NCI-H146 treated with DMSO at 0.1 percent for 48 hours (cell line): Measurements from ENCODE around the gene TTC13.

Experiments
- DNase-seq: peaks from one replicate; lab custom pipeline; 2025; ENCODE audit not compliant: unreplicated experiment; lab: John Stamatoyannopoulos, UW

TTC13 gene

DNA sequence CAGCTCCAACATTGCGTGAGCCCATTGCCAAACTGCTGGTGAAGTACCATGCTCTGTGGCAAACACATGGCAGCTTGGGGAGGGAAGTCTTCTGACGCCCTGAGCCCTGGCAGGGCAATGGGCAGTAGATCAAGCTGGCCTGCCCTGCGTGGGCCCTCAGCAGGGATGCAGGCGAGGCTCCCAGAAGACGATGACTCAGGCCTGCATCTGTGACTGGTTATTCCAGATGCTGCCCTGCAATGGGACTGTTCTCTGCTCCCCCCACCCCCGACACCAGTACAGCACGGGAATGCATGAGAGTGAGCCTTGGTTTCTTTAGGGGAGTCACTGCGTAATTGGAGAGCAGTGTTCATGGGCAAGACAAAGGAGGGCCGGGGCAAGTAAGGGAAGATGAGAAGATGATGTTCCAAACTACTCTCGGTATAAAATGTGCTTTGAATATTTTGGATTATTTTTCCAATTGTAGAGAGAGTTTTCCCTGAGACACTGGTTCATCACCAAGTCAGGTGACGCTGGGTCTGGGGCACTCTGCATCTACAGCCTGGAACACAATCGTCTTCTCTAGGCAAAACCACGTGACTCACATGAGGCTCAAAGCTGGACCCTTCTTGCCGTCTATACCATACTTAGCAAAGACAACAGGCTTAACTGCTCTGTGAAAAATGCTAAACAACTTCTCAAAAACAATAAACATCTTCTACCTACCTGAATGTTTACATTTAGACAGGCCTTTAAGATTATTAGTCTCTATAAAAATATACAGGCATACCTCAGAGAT is 101.3 kb downstream of the TTC13 start:
- no peak for DNase-seq

DNA sequence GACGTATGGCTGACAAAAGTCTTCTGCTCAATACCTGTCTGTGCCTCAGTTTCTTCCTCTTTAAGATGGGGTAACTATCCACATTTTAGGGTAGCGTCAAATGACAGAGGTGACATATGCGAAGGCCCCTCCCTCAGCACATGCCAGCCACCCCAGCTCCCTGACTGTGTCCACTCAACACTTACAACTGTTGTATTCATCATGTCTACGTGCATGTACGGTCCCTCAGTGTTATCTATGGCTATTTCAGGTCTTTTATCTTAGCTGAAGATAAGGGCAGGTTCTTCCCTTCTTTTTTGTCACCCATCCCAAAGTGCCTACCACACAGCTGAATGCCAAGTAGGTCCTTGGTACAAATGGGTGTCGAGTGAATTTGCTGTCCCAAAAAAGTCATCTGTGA is 102.0 kb downstream of the TTC13 start:
- no peak for DNase-seq

DNA sequence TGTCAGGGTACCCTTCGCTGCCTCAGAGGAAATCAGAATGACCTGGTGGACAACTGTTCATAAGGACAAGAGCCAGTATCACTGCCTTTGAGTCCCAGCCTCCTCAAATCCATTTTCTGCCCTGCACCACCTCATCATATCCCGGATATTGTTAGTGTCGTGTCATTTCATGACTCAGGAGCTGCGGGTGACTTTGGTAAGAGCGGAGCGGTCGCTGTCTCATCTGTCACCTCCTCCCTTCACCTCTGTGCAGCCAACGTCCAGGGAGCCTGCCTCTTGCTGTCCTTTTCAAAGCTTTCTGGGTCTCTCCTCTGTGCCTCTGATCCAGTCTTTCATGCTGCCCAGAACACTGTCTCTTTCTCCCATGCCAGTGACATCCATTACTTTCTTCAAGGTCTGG is 103.3 kb downstream of the TTC13 start:
- DNase-seq = no peak

DNA sequence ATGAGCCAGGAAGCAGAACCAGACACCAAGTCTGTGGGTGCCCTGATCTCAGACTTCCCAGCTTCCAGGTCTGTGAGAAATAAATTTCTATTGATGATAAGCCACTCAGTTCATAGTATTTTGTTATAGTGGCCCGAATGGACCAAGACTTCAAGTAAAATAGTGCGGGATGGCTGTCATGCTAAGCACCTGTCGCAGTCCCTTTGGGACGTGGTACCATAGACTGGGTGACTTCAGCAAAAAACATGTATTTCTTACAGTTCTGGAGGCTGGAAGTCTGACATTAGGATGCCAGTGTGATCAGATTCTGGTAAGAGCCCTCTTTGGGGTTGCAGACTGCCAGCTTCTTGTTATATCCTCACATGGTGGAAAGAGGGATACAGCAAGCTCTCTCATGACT is 107.7 kb downstream of the TTC13 start:
- no peak for DNase-seq

DNA sequence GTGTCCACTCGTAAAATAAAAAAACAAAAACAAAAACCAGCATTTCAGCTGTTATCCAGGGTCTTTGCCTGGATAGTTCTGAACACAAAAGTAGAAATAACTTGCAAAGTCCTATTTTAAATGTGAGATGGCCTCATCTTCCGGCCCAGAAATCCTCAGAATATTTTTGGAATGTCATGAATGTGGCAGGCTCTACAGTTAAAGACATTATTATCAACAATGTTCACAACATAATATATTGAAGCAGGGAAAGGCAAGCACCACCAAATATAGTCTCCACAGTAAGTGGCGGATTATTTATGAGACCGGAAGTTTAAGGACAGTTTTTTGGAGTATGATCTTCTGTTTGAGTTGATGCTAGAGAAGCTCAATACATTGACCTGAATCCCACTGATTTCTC is 109.2 kb downstream of the TTC13 start:
- DNase-seq = no peak

DNA sequence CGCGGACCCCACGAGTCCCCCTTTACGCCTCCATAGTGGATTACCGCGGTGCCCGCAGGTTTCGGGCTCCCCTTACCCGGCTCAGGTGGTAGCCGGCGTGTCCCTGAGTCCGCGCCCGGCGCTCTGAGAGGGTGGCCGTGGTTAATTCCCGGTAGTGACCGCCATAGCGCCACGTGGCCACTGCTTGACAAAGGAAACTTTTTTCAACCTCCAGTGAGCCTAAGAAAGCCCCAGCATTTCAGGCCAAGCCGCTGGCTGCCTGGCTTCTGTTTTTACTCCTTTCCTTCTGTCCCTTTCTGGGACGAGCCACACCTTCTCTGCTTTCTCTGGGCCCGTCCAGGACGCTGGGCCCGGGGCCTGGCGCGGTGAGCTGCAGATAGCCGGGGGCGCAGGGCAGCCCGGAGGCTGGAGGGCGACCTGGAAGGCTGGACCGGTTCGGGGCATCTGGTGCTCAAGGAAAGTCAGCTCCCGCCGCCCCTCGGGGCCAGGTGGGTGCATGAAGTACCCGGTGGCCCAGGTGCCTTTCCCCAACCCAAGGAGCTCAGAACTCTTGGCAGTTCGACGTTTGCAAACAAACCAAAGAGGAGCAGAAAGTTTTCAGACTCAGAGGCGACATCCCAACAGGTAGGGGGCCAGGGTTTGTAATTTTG is 109.8 kb downstream of the TTC13 start:
- DNase-seq = peak; percentile 52

DNA sequence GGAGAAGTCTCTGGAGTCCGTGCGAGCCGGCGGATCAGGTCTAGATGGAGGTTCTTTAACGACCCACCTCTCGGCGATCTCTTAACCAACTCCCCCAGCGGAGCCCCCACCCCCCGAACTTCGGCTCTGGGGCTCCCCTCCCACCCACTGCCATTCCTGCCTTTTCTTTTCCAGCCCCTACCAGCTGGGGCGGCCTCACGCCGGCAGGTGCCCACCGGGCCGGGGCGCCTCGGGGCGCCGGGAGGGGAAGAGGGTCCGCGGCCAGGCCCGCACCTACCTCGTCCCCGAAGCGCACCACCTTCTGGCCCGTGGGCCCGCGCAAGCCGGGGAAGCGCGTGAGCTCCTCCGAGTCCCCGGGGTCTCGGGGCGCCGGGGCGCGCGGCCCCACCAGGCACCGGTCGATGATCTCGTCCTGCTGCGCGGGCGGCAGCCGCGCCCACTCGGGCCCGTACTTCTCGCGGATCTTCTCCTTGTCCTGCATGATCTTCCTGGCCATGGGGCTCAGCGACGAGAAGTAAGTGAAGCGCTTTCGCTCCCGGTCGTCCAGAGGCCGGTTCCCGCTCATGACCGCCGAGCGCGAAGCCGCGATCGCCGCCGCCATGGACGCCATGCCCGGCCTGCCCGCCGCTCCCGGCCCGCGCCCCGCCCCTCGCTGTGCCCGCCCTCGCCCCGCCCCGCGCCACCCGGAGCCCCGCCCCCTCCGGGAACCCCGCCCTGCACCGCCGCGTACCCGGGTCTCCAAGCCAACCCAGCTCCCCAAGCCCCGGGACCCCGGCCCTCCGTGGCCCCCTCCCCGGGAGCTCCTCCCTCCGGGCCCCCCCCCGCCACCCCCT is 110.5 kb downstream of the TTC13 start, which contains the start of gene C1orf198:
Gene C1orf198, minus strand, starts transcription at position 619 of the 833 bp plus-strand sequence. Its CDS starts 9 bp downstream, at position 610.
- DNase-seq = peak; percentile 52

DNA sequence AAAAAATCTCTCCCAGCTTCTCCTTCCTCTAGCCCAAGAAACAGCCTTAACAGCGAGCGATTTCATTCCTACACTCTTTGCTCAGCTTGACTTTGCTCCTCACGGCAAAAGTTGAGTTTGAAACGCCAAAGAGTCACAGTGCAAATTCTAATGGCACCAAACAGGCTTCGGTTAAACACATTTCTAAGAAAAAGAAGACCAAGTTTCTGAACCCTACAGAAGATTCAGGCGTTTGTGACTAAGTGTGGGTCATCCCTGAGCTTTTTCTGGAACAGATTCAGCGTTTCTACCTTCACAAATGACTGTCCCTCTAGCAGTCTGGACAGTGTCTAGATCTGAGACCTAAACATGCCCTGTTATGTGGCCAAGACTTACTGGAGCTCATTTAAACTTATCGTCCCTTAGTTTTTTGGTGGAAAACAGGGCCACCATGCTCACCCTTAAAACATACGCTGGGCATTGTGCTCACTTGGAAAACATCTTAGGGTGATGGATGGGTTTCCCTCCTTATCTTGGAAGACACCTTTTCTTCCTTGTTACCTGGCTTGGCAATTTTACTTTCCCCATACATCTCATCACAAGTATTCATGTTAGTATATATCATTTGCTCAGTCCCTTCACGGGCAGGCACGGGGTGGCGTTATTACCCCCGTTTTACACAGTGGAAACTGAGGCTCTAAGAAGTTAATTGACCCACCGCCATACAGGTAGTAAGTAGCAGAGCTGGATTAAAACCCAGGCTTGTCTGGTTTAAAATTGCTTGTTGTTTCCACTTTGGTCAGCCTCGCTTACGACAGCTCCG is 111.4 kb downstream of the TTC13 start:
- no peak for DNase-seq

DNA sequence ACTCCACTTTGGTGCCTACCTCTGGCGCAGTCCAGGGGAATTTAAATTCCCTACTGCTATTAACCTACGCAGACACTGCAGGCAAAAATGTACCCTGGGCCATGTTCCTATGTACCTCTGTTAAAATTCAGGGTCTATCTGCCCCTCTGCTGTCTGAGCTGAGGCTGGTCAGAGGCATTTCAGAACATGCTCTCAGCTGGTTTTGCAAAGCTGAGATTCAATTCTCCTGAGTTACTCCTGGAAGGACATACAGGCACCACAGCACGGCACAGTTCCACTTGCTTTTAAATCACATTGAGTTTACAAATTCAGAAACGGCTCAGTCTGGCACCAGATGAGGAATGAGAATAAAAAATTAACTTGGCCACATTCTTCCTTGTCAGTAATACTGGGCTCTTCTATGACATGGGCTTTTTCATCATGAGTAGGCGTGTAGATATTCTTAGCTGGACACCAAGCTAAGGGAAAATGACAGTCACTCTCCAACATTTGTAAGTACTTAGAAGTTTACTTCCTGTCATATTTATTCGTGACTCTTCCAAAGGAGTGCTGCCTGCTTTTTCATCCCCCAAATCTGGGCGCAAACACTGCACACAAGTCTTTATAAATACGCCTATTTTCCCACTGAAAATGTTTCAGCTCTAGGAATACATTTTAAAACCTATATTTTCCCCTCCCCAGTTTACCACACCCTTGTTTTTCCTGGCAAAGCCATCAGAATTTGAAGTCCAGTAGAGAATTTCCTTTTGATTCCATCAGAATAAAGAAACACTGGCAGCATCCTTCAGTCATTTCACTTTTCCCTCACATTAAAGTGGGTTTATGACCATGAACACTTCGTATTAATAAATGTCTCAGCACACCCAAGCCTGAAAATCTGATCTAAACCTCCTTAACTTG is 112.2 kb downstream of the TTC13 start:
- no peak for DNase-seq

DNA sequence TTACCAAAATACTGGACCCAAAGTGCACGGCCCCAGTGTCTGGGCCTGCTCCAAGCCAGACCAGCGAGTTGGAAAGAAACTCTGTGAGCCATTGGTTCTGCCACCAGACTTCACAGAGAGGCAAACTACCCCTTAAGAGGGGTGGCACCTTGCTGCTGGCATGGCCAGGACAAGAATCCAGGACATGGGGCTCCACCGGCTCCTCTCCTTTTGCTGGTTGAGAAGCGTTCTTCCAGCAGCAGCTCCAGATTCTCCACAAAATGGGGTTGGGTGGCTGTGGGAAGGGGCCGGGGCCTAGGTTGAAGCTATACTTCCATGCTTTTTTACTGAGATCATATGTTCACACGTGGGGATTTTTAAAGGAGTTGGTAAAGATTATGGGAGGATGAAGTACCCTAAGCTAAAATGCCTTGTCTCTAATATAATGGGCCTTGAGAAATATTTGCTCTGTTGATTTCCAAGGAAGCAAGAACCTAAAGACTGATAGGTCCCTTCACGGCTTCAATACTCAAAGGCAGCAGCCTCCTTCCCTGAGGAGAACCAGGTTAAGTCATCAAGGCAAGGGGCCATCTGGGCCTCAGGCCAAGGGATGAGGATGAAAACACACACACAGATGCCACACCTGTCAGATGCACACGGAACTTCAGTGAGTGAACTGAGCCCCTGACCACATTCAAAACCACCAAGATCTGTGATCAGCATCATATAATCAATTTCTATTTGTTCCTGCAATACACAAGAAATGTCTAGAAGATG is 113.4 kb downstream of the TTC13 start:
- no peak for DNase-seq

DNA sequence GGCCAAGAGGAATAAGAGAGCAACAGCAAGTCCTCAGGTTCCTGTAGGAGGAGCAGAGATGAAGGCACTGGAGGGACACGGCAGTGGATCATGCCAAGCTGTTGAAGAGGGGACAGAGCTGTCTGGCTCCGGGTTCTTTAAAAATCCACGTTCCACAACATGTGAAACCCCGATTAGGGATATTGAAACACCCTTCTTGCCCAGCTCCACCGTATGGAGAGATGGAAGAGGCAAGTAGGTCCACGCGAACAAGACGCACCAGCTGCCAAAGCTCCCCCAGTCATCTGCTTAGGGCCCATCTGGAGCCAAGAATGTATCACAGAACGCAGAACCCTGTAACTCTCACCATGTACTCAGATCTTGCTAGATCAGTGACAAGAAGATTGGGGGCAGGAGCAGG is 114.2 kb downstream of the TTC13 start:
- DNase-seq = no peak

DNA sequence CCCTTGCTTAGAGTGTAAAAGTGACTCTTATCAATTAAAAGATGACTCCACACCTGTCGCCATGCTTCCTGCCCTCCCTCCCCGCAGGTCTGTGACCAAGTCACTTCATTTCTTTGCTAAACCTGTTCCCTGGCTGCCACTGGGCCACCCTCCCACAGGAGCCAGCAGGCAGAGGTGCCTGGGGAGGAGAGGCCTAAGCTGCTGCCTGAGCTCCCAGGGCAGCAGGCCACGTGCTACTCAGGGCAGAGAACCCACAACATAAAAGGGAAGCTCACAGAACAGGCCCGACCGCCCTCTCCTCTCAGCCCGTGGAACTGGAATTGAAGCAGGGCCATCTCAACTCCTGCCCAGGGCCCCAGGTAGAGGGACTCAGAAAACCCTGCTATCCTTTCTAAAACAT is 115.2 kb downstream of the TTC13 start:
- no peak for DNase-seq

DNA sequence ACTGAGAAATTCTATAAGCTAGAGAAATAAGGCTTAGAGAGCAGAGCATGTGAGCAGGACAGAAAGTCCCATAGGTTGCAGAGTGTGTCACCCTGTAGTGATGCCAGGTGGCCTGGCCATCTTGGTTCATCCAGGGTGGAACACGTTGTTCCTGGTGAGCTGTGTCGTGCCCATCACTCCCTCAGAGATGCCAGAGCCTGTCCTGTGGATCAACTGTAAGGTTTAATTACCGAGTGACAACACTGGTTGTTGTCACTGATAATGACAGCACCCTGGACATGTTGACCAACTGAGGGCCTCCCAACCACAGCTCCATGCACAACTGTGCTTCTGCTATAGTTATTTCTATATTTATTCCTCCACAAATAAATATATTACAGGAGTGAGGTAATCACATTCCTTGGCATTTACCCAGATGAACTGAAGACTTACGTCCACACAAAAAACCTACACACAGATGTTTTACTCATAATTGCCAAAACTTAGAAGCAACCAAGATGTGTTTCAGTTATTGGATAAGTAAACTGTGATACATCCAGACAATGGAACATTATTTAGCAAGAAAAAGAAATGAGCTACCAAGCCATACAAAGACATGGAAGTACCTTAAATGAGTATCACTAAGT is 116.6 kb downstream of the TTC13 start:
- no peak for DNase-seq

DNA sequence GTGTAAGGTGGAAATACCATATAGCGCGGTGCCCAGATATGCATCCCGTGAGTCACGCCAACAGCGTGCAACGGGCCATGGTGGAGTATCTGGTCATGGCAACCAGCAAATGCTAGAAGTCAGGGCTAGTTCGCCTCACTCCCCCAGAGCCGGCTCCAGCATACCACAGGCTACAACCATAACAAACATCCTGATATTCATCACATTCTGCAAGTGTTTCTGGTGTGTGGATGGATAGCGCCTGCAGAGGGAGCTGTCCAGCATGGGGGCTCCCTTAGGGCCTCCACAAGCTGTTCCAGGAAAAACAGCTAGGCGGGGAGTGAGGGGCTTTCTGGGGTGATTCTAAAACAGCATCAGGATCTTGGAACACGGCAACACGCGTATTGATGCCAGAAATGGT is 117.2 kb downstream of the TTC13 start:
- DNase-seq = no peak

DNA sequence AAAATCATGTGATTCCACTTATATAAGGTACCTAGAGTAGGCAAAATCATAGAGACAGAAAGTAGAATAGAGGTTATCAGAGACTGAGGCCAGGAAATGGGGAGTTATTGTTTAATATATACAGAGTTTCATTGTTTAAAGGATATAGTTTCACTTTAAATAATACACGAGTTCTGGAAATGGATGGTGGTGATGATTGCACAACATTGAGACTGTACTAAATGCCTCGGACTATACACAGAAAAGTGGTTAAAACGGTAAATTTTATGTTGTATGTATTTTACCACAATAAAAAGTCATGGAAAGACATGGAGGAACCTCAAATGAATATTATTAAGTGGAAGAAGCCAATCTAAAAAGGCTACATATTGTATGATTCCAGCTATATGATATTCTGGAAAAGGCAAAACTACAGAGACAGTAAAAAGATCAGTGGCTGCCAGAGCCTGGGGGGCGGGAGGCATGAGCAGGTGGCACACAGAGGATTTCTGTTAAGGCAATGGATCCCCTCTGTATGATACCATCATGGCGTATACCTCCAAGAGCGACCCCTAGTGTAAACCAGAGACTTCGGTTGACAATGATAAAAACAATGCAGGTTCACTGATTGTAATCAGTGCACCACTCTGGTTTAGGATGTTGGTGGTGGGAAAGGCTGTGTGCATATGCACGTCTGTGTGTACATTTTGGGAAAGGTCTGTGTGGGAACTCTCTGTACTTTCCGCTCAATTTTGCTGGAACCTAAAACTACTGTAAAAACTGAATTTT is 117.9 kb downstream of the TTC13 start:
- no peak for DNase-seq

DNA sequence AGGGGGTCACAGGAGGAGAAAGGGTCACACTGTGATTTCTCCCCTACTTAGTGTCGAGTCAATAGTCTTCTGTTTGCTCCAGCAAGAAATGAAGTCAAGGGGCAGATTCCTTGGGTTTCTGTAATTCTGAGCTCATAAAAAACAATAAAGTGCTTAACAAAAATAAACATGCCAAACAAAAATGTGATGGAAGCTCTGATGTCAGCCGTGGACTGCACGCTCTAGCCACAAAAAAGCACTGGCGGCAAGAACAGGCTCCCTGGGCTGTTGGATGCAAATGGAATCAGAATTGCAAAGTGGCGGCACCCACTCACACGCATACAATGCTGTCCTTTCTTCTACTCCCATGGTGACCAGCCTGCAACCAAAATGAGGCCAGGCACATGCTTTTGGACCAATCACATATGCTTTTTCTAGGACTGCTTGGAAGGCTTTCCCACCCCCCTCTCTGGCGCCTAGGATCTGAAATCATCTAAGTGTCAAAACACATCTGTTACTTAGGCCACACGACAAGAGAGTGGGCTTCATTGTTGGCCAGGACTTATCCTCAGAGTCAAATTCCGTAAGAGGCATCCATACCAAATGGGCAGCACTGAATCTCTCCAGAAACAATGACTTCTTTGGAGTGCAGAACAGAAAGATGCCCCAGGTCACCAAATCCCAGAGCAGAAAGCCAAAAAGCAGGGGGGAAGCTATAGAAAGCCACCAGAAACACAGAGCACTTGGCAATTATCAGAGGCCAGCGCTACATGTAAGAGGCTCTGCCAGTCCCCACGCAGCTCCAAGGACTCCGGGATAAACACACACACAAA is 119.5 kb downstream of the TTC13 start:
- no peak for DNase-seq

DNA sequence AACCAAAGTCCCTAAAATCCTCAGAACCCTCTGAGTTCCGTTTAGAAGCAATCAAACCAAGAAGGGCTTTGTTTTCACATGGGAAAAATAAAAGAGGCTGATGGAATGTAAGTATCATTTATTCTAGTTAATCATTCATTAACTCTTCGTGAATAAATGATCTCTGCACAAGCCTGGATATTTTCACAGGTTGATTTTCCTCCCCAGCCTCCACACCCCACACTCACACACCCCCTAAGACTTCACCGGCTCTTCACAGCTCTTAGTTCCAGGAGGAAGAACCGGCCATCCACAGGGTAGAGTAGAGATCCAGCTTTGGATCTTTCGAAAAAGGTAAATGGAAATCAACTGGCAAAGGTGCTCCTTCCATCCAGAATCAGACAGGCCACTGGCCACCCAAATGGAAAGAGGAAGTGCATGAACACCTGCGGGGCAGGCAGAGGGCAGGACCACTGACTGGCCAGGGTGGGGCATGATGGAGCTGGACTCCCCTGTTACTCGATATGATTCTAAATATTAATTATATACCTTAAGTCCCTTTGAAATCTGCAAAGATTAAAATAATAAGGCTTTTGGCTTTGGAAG is 120.3 kb downstream of the TTC13 start:
- no peak for DNase-seq
